Duodenal mucosa (tissue), 2 donors: ENCODE data around the gene MSMO1.

Experiments
- H3K27ac ChIP-seq: one replicate; pipeline ENCODE4 v1.7.0; 2013; ENCODE audit warnings: low read depth, low read length
- H3K27me3 ChIP-seq, 2 donors: one replicate each; pipeline ENCODE4 v1.7.0; 2013; ENCODE audit warnings: low read length in 2 of 2, control low read depth in 1 of 2; ENCODE audit not compliant: insufficient read depth in 2 of 2, control insufficient read depth in 1 of 2
- H3K36me3 ChIP-seq, 2 donors: one replicate each; pipeline ENCODE4 v1.7.0; 2013; ENCODE audit warnings: low read length in 2 of 2, control low read depth in 1 of 2; ENCODE audit not compliant: insufficient read depth in 2 of 2, control insufficient read depth in 1 of 2
- H3K4me1 ChIP-seq, 2 donors: one replicate each; pipeline ENCODE4 v1.7.0; 2013; ENCODE audit warnings: low read length in 2 of 2, control low read depth in 1 of 2; ENCODE audit not compliant: insufficient read depth in 2 of 2, control insufficient read depth in 1 of 2
- H3K4me3 ChIP-seq, 2 donors: one replicate each; pipeline ENCODE4 v1.7.0; 2013; ENCODE audit warnings: low read length in 2 of 2, low read depth in 1 of 2
- H3K9ac ChIP-seq, 2 donors: one replicate each; pipeline ENCODE4 v1.7.0; 2013; ENCODE audit warnings: low read length in 2 of 2, low read depth in 1 of 2
- H3K9me3 ChIP-seq, 2 donors: one replicate each; pipeline ENCODE4 v1.7.0; 2013; ENCODE audit warnings: low read length in 2 of 2, control low read depth in 1 of 2; ENCODE audit not compliant: control insufficient read depth in 1 of 2

Gene MSMO1

DNA sequence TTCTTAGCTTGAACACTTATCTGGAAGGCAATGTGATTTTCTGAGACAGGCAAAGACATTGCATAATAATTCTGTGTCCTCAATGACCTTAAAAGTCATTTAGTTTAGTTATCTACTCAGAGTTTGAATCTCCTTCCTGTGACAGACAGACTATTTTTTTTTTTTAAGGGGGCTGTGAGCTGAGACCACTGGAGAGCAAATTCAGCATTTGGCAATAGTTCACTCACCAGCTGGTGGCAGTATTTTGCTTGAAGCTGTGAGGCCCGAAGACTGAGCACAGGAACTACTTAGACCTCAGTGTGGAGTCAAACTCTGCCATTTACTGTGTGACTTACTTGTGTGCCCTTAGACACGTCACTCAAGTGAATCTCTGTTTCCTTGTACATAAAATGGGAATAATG, 28.4 kb downstream of the MSMO1 start:
- H3K36me3 ChIP-seq = no peaks in the 10 kb centered on the region
- H3K27me3 ChIP-seq = peaks cover 0 to 3% of the 10 kb centered on the region in 2 donors
- H3K27ac ChIP-seq = no peak overlapping the region
- no peaks in the 10 kb centered on the region for H3K9me3 ChIP-seq
- H3K4me1 ChIP-seq = no peaks in the 10 kb centered on the region
- no peak overlapping the region for H3K4me3 ChIP-seq
- no peak overlapping the region for H3K9ac ChIP-seq

GRCh38 chr4:165359506-165359905, 32.0 kb downstream of the MSMO1 start:
- peaks cover 0 to 3% of the 10 kb centered on the region in 2 donors for H3K27me3 ChIP-seq
- H3K4me3 ChIP-seq = no peak overlapping the region
- H3K36me3 ChIP-seq = no peaks in the 10 kb centered on the region
- peaks cover 0 to 2% of the 10 kb centered on the region in 2 donors for H3K4me1 ChIP-seq
- no peak overlapping the region for H3K9ac ChIP-seq
- no peaks in the 10 kb centered on the region for H3K9me3 ChIP-seq
- no peak overlapping the region for H3K27ac ChIP-seq

GRCh38 chr4:165360041-165360695, 32.7 kb downstream of the MSMO1 start:
- Histone ChIP-seq H3K4me1 (peaks cover 5 to 9% of the 10 kb centered on the region in 2 donors), H3K27ac (no peak overlapping the region)

DNA sequence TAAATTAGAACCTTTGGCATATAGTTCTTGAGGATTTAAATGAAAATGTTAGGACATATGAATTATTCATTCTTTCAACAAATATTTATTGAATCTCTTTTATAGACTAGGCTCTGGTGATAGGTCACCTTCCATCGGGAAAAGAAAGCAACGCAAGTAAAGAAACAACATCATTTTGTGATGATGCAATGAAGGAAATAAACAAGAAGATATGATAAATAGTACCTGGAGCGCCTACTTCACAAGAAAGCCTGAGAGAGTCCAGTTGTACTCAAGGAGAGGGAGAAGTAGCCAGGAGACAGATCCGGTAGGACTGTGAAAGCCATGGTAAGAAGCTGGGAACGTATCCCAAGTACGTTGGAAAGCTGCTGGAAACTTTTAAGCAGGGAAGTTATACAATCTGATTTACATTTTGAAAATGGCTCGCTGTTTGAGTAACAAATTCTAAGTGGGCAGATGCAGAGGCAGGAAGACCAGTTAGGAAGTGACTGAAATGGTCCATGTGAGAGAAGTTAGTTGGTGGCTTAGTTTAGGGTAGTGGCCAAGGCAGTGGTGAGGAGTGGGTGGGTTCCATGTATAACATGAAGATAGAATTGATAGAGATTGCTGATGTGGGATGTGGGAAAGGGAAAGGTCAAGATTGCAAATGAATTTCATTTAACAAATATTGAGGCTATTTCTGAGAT, 33.7 kb downstream of the MSMO1 start:
- Histone ChIP-seq H3K9me3 (no peaks in the 10 kb centered on the region), H3K27ac (no peak overlapping the region), H3K4me3 (no peak overlapping the region), H3K4me1 (peaks cover 6 to 10% of the 10 kb centered on the region in 2 donors), H3K36me3 (no peaks in the 10 kb centered on the region), H3K27me3 (no peaks in the 10 kb centered on the region), H3K9ac (no peak overlapping the region)

More at GRCh38 chr4:165360041-165360695, 32.7 kb downstream of the MSMO1 start:
- no peak overlapping the region for H3K4me3 ChIP-seq
- no peaks in the 10 kb centered on the region for H3K36me3 ChIP-seq
- H3K27me3 ChIP-seq = peaks cover 0 to 3% of the 10 kb centered on the region in 2 donors
- no peaks in the 10 kb centered on the region for H3K9me3 ChIP-seq
- H3K9ac ChIP-seq = no peak overlapping the region

GRCh38 chr4:165361810-165362209, 34.3 kb downstream of the MSMO1 start:
- no peak overlapping the region for H3K27ac ChIP-seq
- H3K4me3 ChIP-seq = no peak overlapping the region
- H3K36me3 ChIP-seq = no peaks in the 10 kb centered on the region
- peaks cover 6 to 10% of the 10 kb centered on the region in 2 donors for H3K4me1 ChIP-seq
- no peak overlapping the region for H3K9ac ChIP-seq
- no peaks in the 10 kb centered on the region for H3K9me3 ChIP-seq
- H3K27me3 ChIP-seq = no peaks in the 10 kb centered on the region

- Histone ChIP-seq H3K4me3 (no peak overlapping the region), H3K9me3 (no peaks in the 10 kb centered on the region), H3K27me3 (no peaks in the 10 kb centered on the region), H3K4me1 (peaks cover 6 to 10% of the 10 kb centered on the region in 2 donors), H3K36me3 (no peaks in the 10 kb centered on the region), H3K9ac (no peak overlapping the region), H3K27ac (no peak overlapping the region)
These were observed 37.1 kb downstream of the MSMO1 start for GRCh38 chr4:165364452-165365080.

DNA sequence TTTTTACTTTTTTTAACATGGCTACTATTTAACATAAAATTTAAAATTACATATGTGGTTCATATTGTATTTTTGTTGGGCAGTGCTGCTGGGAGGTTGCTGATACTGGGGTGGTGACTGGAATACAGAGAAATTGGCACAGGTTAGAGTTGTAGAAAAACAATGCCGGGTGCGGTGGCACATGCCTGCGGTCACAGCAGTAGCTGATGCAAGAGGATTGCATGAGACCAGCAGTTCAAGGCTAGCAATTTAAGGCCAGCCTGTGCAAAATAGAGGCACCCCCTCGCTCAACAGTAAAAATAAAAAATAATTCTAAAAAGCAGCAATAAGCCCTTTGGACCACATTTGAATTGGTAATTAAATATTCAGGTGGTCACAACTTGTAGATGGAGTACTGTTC, 39.6 kb downstream of the MSMO1 start:
- H3K4me3 ChIP-seq = no peak overlapping the region

DNA sequence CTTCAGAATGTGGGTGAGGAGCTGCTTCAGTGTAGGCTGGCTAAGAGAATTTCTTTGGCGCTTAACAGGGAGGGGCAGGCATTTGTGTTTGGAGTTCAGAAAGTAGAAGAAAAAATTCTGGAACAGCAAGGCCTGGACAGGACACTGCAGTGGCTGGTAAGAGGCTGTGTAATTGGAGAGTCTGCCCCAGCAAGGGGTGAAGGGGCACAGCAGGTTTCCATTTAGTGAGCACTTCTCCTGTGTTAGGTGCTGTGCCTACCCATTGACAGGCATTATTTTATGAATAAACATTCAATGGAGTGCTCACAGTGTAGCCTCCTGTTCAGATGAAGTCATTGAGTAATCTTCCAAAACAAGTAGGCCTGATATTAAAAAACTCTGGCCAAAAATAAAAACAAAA, 40.6 kb downstream of the MSMO1 start:
- Histone ChIP-seq H3K4me1 (peaks cover 6 to 10% of the 10 kb centered on the region in 2 donors), H3K27me3 (no peaks in the 10 kb centered on the region), H3K4me3 (no peak overlapping the region), H3K36me3 (no peaks in the 10 kb centered on the region), H3K27ac (no peak overlapping the region), H3K9me3 (no peaks in the 10 kb centered on the region), H3K9ac (no peak overlapping the region)

More for the DNA sequence above, 39.6 kb downstream of the MSMO1 start:
- H3K27me3 ChIP-seq = no peaks in the 10 kb centered on the region
- H3K36me3 ChIP-seq = no peaks in the 10 kb centered on the region
- H3K9ac ChIP-seq = no peak overlapping the region
- H3K27ac ChIP-seq = no peak overlapping the region
- no peaks in the 10 kb centered on the region for H3K9me3 ChIP-seq
- peaks cover 6 to 10% of the 10 kb centered on the region in 2 donors for H3K4me1 ChIP-seq

GRCh38 chr4:165368567-165368966, 41.1 kb downstream of the MSMO1 start:
- H3K4me1 ChIP-seq = peaks cover 6 to 10% of the 10 kb centered on the region in 2 donors
- H3K4me3 ChIP-seq = no peak overlapping the region
- no peak overlapping the region for H3K27ac ChIP-seq
- H3K27me3 ChIP-seq = no peaks in the 10 kb centered on the region
- H3K36me3 ChIP-seq = no peaks in the 10 kb centered on the region
- no peak overlapping the region for H3K9ac ChIP-seq
- H3K9me3 ChIP-seq = no peaks in the 10 kb centered on the region

GRCh38 chr4:165369522-165369921, 42.1 kb downstream of the MSMO1 start:
- Histone ChIP-seq H3K27me3 (no peaks in the 10 kb centered on the region), H3K27ac (no peak overlapping the region), H3K4me1 (peaks cover 6 to 8% of the 10 kb centered on the region in 2 donors), H3K9ac (no peak overlapping the region), H3K4me3 (no peak overlapping the region), H3K36me3 (no peaks in the 10 kb centered on the region), H3K9me3 (no peaks in the 10 kb centered on the region)
